GM13976 (cell line): Measurements from ENCODE around the gene LMOD3.

Experiments
- DNase-seq: peaks from one replicate; pipeline ENCODE4 v3.0.0; 2012; ENCODE audit warnings: low spot score
- CTCF ChIP-seq: IDR thresholded peaks from 2 replicates; pipeline ENCODE4 v1.5.1; 2012; ENCODE audit warnings: borderline replicate concordance, mild to moderate bottlenecking; ENCODE audit not compliant: insufficient read depth; ENCODE audit errors: extremely low read depth, missing control alignments, control extremely low read depth
- in situ Hi-C: fragments of 300-500 bp; cut with MboI; formaldehyde crosslinking; loops from one replicate; pipeline ENCODE4 v1.12.0; 2022; ENCODE audit warnings: low sequenced_read_pairs, mixed read lengths, inconsistent platforms; ENCODE audit not compliant: unreplicated experiment

The LMOD3 gene

DNA sequence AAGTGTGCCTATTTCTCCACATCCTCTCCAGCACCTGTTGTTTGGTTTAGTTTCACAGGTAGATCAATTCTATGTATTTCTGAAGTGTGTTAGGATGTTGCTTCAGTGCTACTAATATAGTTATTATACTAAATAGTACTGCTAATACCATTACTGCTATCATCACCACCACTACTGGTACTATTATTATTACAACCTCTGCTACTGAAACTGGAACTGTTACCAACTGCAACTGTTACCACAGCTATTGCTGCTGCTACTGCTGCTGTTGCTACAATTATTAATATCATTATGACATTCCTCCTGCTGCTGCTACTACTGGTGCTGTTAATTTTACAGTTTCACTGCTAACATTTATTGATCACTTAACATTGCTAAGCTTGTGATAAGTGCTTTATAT is 8.3 kb upstream of the LMOD3 start:
- no peak for TF ChIP-seq CTCF
- in situ Hi-C loops = no loop called here
- peak; percentile 17 for DNase-seq

DNA sequence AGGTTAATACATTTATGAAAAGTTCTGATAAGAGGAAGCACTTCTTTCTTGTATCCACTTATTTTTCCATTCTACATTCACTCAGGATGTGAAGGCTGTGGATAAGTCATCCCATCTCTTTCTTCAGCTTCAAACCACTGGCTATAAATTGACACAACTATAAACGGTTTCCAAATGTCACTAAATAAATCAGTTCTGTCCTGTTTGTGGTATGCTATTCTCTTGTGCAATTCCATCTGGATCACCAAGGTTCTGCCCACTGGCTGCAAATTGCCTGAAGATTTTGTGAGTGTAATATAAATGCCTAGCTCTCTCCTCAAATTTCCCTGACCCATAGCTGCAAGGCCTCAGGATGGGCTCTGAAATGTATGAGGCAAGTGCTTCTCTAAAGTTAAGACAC is 7.1 kb upstream of the LMOD3 start:
- no peak for TF ChIP-seq CTCF
- no peak for DNase-seq
- in situ Hi-C loops = no loop called here

DNA sequence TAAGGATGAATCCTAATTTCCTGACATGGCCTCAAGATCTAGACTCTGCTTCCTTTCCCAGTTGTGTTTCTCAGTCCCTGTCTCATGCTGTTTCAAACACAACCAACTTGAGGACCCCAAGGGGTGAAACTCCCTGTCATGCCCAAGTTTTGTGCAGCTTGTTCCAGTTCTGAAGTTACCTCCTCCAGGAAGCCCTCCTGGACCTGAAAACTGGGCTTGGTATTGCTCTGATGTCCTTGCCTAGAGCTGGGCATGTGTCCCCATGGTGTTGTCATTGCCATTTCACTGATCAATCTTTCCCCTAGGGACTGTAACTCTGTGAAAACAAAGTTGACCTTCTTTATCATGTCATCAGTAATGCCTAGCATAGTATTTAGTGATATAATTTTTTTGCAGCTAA is 6.1 kb upstream of the LMOD3 start:
- TF ChIP-seq CTCF = no peak
- in situ Hi-C loops = no loop called here
- DNase-seq = no peak

- TF ChIP-seq CTCF = no peak
- in situ Hi-C loops = no loop called here
- no peak for DNase-seq
Observed at GRCh38 chr3:69126999-69127398, 4.6 kb upstream of the LMOD3 start.

- no peak for DNase-seq
- in situ Hi-C loops = no loop called here
- no peak for TF ChIP-seq CTCF
Observed at GRCh38 chr3:69126216-69126615, 3.8 kb upstream of the LMOD3 start.

- in situ Hi-C loops = no loop called here
Observed at GRCh38 chr3:69121950-69122349, 445 bp downstream of the LMOD3 start.

More at GRCh38 chr3:69121950-69122349, 445 bp downstream of the LMOD3 start:
- no peak for DNase-seq
- no peak for TF ChIP-seq CTCF
